HG02943 (cell line): ENCODE results near the gene PDGFB.

Experiments used
- ATAC-seq: cut with Tn5 transposase; IDR thresholded peaks from one replicate; pipeline ENCODE4 v1.9.1; 2021; ENCODE audit warnings: mild to moderate bottlenecking, low read depth, moderate library complexity; ENCODE audit not compliant: unreplicated experiment

PDGFB gene

DNA sequence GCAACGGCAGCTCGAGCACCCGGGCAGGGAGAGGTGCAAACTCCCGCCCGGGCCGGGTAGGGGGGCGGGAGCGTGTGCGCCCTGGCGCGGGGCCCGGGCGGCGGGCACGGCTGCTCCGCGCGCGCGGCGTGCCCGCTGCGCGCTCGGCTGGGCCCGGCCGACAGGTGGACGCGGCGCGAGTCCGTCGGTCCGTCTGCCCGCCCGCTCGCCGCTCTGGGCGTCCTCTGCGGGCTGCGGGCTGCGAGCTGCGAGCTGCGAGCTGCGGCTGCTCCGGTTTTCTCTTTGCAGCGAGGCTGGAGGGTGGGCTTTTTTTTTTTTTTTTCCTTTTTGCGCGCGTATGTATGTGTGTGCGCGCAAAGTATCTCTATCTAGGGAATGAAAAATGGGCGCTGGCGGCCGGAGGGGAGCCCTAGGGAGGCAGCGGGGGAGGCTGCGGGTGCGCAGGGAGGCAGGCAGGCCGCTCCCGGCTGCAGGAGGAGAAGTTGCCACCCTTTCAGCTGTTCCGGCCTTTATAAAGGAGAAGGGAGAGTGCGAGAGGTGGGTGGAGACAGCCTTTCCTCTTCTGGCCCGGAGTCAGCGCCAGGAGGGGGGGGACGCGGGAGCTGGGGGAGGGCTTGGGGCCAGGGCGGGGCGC lies at the start of gene PDGFB:
Gene PDGFB, minus strand, starts transcription at position 487 of the 634 bp plus-strand sequence. CDS start 1,019 bp downstream, outside the sequence.
- no peak for ATAC-seq

DNA sequence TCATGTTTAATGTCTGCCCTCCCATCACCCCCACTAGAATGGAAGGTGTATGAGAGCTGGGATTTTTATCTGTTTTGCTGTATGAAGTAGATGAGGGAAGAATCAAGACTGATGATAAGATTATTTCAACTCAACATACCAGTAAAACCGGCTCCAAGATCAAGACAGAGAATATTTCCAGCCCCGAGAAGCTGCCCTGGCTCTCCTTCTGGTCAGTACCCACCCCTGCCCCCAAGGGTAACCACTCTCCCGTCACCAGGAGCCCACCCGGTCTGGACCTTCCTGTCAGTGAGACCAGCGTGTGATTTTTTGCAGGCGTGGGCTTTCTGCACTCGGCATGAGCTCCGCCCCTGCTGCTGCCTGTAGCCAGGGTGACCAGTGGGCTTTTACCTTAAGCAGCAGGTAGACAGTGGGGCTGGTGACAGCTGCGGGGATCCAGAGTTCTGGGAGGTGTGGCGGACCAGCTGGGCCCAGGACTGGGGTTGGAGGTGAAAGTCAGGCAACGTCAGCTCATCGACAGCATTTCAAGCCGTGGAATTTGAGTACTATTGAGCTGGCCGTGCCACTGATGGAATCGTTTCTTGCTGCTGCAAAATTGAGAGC lies 49.1 kb upstream of the PDGFB start:
- ATAC-seq, result no peak

DNA sequence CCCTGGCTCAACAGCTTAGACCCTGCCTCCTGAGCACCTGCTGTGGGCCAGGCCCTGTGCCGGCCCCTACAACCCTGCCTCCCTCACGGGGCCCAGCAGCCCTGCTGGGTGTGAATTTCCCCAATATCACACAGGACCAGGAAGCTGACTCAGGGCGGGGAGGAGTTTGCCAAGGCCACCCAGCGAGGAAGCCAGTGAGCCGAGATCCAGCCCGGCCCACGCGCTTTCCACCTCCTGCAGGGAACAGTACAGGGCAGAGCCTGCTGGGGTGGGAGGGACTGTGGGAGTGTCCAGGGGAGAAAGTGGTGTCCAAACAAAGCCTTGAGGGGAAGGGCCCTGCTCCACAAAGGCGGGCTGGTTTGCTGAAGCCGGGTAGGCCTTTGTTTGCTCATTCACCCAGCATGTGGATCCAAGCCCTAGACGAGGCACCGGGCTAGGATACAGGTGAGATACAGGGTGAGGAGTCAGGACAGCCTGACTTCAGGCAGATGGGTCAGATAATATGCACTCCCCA lies 47.8 kb upstream of the PDGFB start:
- ATAC-seq, result no peak

DNA sequence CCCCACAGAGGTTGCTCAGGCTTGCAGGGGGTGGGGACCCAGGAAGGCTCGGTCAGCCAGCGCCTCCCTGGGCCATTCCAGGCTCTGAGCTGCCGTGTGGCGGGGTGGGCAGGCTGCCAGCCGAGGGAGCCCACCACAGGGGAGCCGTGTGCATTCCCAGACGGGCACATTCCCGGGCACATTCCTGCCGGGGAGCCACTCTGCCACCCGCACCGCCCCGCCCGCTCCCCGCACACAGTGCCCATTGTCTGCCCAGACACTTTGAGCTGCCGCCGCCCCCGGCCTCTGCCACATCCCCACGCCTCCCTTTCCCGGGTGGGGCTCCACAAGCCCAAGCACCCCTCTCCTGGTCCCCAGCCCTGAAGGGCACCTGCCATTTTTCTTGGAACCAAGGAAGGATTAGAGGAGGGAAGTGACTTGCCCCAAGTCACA lies 47.3 kb upstream of the PDGFB start:
- no peak for ATAC-seq

DNA sequence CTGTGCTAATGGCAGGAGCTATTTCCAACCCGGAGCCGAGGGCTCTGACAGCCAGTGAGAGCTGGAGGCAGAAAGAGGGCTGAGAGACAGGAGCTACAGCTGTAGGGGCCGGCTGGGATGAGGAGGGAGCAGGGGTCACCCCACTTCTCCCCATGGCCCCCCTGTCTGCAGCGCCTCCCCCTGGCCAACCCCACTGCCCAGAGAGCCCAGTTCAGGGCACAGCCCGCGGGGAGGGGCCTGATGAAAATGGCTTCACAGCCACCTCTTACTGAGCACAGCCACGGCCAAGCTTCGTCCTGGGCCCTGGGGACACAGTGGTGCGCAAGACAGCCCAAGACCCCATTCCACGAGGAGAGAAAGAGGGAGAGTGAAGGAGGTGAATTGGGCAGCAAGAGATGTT lies 46.7 kb upstream of the PDGFB start:
- no peak for ATAC-seq

DNA sequence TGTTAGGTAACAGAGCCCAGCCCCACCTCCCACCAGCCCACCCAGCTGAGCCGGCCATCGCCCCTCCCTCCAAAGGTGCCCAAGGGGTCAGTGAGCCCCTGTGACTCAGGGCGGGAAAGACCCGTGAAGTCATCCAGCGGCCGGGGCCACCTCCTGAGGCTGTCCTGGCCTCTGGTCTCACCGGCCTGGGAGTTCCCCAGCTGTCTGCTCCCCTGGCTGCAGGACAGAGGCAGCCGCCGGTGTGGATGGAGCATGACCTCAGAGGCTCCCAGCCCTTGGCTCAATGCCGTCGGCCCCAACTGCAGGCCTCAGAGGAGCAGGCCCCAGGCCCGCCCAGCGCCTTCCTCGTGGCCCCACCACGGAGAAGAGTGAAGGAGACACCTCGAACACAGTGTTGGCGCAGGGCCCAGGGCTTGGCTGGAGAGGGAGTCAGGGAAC lies 46.0 kb upstream of the PDGFB start:
- no peak for ATAC-seq

DNA sequence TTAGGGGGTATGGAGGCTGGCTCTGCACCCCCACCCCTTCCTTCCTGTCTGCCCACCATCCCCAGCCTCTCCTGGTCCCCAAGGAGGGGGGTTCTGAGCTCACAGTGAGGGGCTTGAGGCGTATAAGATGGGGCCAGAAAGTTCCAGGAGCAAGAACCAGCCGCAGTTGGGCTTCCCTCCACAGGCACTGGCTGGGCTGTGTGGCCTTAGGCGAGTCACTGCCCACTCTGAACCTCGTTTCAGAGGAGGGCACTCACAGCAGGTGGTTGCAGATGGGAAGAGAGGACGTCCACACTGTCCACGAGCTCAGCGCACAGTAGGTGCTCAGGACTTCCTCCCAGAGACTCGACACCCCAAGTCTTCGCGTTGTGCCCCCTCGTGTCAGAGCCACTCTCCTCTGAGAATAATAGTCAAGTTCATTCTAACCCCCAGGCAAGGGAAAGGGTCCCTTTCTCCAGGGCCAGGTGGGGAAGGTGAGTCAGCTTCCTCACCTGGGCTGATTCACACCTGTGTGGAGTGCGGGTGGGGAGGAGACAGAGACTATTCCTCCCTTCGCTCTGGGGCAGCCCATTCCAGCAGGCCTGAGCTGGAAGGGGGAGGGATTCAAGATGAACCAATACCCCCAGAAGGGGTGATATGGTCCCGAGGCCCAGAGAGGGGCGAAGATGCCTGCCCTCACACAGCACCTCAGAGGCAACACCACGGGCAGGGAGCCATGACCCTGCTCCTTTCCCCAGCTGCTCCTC lies 45.4 kb upstream of the PDGFB start:
- ATAC-seq, result no peak

DNA sequence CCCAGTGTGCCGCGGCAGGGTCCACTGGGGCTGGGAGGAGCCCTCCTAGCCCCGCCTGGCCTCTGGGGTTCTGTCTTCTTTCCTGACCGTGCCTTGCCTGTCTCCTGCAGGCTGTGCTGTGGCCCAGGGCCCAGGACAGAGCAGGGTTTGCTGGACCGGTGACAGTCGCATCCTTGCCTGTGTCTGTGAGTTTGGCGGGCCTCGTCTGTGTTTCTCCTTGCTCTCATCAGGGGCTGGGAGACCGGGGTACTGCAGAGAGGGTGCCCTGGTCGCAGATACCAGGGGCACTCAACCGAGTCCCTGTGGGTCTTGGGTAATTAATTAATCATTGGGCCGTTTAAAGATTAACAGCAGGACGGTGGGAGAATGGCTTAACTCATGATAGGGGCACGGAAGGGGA lies 44.8 kb upstream of the PDGFB start:
- ATAC-seq, result no peak

DNA sequence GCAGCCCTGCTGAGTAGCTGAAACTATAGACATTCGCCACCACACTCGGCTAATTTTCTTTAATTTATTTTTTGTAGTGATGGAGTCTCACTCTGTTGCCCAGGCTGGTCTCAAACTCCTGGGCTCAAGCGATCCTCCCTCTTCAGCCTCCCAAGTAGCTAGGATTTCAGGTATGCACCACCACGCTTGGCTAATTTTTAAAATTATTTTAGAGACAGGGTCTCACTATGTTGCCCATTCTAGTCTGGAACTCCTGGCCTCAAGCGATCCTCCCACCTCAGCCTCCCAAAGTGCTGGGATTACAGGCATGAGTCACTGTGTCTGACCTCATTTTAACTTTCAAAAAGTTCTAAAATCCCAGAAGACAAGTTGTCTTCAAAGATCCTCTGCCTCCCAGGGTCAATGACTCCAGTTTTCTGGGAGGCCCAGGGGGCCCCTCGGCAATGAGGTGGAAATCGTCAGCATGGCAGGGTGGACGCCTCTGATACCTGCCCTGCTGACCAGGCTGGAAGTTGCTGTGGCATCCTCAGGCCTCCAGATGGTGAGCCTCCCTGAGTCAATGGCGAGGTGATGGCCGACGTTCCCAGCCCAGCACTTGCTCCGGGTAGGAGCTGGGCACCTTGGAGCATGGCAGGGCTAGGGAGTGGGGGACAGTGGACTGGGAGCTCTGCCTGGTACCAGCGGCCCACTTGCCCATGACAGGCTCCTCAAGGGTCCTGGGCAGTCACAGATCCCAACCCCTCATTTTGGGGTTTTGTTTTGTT lies 43.5 kb upstream of the PDGFB start:
- ATAC-seq, result no peak

DNA sequence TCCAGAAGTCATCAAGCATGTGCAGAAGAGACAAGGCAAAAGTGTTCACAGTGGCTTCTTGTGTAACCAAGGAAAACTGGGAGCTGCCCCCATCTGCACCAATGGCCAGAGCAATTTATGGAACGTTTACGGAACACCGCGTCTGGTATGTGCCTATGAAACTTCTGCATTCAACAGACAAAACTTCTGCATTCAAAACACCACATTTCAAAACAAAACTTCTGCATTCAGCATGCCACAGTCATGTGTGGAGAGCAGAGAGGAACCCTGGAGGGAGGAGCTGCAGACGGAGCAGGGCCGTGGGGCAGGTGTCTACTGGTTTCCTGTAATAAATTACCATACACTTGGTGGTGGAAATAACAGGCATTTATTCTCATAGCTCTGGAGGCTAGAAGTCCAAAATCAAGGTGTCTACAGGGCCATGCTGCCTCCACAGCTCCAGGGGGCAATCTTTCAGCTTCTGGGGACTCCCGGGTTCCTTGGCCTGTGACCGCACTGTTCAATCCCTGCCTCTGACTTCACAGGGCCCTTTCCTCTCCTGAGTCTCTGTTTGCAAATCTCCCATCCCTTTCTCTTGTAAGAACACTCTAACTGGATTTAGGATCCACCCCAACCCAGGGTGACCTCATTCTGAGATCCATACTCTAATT lies 42.4 kb upstream of the PDGFB start:
- no peak for ATAC-seq

DNA sequence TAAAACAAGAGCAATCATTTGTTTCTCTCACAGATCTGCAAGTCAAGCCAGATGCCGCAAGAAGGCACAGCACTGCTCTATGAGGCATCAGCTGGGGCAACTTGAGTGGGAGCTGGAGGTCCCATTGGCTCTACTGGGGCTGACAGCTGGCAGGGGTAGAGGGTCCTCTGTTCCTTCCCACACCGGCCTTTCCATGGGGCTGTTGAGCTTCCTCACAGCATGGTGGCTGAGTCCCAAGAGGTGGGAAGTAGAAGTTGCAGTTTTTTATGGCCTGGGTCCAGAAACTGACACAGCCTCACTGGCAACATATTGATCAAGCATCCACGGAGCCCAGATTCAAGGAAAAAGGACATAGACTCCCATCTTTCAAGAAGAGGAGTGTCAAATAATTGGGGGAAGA lies 40.2 kb upstream of the PDGFB start:
- no peak for ATAC-seq

DNA sequence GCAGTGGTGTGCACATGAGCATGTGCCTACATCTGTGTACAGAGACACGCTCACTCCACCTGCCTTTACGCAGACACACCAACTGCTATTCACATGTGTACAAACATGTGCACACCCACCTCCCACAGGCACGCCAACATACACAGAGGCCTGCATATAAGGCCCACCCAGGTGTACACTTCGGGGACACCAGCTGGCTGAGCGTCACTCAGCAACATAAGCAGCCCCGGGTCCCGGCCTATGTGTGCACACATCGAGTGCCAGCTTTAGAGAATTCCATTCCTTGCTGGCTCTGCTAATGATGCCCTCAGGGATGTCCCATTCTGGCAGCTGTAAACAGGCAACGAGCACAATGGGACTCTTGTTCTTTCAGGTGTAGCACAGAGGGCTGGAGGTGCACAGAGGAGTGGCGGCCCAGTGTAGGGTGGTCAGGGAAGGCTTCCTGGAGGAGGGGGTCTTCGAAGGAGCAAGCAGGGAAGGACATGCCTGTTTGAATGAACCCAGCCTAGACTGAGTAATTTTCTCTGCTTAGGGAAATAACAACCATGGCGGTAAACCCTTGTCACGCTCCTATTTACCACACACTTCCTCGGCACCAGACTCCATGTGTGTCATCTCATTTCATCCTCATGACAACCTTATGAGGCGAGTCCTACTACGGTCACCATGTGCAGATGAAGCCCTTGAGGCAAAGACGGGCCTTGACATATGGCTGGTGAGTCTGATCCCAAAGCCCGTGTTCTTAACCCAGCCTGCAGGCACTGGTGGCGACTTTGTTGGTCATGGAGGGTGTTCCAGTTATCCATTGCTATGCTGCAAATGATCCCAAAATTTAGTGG lies 39.6 kb upstream of the PDGFB start:
- ATAC-seq, result no peak

DNA sequence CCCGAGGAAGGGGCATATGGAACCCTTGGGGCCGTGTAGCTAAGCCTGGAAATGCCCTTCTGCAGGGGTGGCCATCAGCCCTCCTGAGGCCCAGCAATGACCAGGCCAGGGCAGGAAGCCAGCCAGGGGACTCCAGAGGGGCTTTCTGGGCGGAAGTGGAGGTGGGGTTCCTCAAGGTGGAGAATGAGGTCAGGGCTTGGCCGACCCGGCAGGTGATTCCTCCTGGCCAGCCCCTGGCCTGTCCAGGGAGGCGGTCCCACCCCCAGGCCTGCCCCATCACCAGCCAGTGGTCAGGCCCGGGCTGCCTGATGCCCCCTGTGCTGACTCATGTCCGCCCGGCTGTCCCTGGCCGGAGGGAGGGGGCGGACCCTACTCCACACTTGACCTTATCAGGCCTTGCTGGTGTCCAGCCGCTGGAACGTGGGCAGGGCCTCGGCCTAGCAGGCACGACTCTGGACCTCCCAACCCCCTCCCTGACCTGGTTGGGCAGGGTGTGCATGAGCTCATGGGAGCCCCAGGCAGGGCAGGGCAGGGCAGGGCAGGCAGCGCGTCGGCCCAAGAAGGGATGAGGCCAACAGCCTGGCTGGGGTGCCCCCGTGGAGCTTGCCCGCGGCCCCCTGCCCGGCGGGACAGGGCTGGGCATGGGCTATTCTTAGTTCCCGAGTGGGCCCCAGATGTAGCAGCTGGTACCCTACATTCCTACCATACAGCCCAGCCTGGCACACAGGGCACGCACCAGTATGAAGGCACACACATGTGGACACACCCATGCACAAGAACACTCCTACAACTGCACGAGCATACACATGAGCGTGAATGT lies 38.8 kb upstream of the PDGFB start:
- ATAC-seq, result no peak

DNA sequence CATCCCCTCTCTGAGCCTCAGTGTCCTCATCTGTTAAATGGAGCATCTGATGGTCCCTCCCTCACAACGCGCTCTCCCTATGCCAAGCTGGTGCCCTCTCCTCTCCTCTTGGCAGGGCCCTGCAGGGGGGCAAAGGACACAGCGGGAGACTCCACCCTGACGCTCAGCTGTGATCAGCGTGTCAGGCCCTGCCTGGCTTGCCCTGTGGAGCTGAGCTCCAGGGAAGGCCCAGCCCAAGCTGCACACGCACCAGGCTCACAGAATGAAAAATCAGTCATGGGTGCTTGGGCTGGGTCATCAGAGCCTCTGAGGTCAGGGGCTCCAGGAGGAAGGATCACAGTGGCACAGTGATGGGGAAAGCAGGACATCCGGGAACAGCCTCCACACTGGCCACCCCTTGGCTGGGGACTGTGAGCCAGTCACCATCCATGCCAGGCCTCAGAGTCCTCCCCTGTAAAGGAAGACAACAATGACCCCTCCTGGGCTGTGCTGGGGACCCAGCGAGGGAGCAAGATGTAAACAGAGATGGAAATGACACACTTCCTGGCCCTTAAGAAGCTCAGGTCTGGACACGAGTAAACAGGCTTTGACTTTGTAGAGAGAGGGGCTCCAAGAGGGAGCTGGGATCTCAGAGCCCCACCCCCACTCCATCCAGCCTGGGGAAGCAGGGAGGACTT lies 38.0 kb upstream of the PDGFB start:
- ATAC-seq, result no peak

DNA sequence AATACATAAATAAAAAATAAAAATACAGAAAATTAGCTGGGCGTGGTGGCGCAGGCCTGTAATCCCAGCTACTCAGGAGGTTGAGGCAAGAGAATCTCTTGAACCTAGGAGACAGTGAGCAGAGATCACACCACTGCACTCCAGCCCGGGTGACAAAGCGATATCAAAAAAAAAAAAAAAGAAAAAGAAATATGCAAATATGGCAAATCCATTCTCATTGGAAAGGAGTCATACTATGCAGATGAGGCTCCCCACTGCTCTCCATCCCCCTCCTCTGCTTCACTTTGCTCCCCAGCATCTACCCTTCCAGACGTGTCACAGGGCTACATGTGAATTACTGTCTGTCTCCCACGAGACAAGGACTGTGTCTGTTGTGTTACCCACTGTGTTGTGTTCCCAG lies 36.3 kb upstream of the PDGFB start:
- ATAC-seq, result no peak

DNA sequence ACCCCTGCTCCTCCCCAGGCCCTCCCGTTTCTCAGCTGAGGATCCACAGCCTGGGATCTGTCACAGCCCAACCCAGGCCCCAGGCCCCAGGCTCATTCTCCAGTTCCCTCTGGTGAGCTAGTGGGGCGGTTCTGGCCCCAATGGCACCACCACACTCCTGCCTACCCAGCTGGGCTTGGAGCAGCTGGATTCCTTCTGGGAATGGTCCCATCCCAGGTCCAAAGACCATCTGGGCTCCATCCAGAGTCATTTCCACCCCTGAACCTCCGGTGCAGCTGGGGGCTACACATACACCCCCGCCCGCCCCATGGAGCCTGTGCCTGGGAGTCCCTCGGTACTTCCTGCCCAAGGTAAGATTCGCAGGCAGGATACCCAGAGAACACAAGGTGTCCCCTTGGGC lies 35.5 kb upstream of the PDGFB start:
- ATAC-seq, result no peak

DNA sequence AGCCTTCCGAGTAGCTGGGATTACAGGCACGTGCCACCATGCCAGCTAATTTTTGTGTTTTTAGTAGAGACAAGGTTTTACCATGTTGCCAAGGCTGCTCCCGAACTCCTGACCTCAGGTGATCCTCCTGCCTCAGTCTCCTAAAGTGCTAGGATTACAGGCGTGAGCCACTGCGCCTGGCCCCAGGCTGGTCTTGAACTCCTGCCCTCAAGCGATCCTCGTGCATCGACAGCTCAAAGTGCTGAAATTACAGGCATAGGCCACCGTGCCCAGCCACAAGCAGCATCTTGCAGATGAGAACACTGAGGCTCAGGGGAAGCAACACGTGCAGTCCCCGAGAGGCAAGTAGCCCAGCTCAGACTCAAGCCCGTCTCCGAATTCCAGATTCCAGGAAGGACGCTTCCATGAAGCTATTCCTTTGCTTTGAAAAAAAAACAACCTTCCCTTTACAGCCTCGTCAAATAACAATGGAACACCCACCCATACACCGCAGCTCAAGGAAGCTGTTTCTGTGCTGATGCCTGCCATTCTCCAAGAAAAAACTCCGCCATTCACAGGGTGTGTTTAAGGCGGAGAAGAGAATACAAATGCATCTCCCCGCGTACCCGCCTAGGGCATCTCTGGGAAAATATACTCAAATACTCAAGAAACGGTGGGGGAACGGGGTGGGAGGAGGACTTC lies 34.5 kb upstream of the PDGFB start:
- no peak for ATAC-seq

DNA sequence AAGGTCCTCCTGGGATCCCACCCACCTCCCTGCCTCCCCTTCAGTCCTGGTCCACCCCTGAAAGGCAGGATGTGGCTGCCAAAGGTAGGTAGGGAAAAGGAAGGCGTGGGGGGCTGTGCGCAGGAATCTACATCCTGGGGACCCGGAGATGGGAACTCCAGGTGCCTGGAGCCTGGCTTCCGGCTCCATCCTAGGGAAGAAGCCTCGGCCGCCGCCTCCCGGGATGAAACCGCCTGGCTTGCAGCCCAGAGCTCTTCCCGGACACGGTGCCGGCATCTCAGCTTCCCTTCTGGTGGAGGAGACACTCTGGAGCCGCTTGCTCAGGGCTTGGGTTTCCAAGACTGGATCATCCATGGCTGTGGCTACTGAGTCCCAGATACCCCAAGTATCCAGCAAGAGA lies 33.3 kb upstream of the PDGFB start:
- ATAC-seq, result no peak
